HG03135 (cell line): ENCODE results near the gene DEPP1.

Experiments
- ATAC-seq: cut with Tn5 transposase; IDR thresholded peaks from one replicate; pipeline ENCODE4 v1.9.1; 2021; ENCODE audit warnings: mild to moderate bottlenecking, moderate library complexity; ENCODE audit not compliant: unreplicated experiment

DEPP1 gene

GRCh38 chr10:44980309-44981171, 1.9 kb upstream of the DEPP1 start:
- no peak for ATAC-seq

DNA sequence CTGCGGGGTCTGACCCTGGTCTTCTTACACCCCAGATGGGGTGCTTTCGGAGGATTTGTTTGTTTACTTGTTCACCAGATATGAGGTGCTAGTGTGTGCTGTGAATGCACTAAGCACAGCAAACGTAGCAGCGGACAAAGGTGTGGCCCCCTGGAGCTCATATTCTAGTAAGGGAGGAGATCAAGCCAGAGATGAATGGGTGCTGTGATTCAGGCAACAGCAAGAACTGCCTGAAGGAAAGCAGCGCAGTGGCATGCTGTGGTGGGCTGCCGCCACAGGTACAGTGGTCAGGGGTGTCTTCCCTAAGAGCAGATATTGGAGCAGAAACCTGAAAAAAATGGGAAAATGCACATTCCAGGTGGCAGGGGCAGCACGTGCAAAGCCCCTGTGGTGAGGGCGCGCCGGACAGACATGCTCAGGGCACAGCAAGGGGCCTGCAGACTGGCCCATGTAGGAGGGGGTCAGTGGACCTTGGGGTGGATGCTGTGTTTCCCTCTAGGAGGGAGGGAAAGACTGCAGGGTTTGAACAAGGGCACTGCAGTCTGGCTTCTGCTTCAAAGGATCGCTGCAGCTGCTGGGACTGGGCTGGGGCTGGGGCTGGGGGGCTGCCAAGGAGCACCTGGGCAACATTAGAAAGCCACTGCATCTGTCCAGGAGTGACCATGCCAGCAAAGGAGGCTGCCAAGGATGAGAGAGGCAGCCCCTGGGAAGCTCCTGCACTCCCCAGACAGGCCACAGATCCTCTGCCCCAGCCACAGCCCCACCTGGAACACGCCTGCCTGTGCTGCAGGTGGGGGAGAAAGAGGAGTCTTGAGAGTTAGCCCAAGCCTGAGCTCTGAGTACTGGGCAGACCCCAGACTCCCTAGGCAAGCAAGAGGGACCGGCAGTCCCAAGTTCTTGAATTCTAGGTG, 927 bp upstream of the DEPP1 start:
- no peak for ATAC-seq

- no peak for ATAC-seq
Measured at GRCh38 chr10:44978213-44978569, 418 bp downstream of the DEPP1 start.

GRCh38 chr10:44977287-44978212, 1.1 kb downstream of the DEPP1 start:
- no peak for ATAC-seq

- no peak for ATAC-seq
Measured at GRCh38 chr10:44976352-44977198, 2.0 kb downstream of the DEPP1 start.

- no peak for ATAC-seq
Measured at GRCh38 chr10:44975431-44976331, 2.9 kb downstream of the DEPP1 start.

DNA sequence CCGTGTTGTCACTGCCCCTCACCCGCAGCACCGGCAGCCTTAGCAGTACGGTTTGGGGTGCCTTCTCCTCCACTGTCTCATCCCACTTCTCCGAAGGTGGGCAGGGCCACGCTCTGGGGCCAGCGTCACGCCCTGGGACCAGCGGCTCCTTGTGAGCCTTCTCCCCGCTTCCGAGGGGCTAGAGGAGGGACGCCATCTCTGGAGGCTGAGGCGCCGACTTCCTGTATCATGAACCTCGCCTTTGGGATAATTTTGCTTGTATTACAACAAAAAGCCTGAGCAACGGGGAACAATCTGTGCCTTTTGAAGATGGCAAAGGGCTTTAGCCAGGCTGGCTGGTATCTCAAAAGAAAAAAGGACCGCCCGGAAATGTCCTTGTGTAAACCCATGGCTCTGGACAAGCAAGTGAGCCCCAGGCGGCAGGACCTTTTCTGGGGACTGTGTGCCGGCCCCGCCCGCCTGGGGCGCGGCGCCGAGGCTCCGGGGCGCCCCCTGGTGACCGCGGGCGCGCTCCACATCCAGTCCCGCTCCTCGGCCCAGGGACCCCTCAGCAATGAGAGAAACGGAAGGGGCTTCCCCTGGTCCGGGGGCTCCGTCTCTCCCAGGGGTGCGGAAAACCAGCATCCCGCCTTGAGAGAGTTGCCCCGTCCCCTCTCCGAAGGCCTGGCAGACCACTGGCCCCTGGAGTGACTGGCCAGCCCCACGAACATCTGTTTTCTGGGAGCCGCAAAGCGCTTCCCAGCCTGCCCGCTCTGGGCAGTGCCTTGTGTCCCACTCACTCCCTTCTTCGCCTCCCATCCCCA, 3.8 kb downstream of the DEPP1 start:
- ATAC-seq: peak; percentile 72

GRCh38 chr10:44974082-44974627, 4.5 kb downstream of the DEPP1 start:
- ATAC-seq: no peak

GRCh38 chr10:44973323-44974081, 5.1 kb downstream of the DEPP1 start:
- no peak for ATAC-seq

- no peak for ATAC-seq
Measured at GRCh38 chr10:44972874-44973306, 5.7 kb downstream of the DEPP1 start.

DNA sequence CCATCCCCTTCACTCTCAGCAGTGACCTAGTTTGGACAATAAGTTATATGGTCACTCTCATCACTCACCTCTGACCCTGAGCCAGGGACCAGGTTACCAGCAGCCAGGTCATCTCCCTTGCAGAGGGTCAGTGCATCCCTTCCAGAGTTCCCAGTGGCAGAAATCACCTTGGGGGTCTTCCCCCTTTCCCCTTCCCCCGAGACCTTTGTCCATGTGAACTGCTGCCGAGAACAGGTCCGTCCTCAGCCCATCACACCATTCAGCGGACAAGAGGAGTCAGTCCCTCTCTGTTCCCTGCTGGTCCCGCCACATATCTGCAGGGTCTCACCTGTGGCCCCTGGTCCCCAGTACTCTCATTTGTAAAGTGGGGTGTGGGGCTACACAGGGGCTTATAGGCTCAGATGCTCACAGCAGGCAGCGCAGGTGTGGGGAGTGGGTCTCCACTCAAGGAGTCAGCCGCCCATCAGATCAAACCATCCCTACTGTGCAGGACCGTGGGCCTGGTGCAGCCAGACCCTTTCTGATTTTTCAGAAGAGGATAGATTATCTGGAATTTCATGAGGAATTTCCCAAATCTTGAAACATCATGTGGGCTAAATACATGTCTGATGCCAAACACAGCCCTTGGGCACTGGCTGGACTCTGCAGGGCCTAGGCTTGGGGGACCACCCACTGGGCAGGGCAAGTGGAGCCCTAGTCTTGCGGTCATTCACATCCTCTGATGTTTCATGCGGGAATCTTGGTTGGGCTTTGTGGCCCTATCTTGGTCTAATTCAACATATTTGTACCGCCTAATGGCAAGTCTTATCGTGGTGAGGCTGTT, 6.5 kb downstream of the DEPP1 start:
- no peak for ATAC-seq

- ATAC-seq: no peak
Measured at GRCh38 chr10:44971434-44971833, 7.2 kb downstream of the DEPP1 start.

DNA sequence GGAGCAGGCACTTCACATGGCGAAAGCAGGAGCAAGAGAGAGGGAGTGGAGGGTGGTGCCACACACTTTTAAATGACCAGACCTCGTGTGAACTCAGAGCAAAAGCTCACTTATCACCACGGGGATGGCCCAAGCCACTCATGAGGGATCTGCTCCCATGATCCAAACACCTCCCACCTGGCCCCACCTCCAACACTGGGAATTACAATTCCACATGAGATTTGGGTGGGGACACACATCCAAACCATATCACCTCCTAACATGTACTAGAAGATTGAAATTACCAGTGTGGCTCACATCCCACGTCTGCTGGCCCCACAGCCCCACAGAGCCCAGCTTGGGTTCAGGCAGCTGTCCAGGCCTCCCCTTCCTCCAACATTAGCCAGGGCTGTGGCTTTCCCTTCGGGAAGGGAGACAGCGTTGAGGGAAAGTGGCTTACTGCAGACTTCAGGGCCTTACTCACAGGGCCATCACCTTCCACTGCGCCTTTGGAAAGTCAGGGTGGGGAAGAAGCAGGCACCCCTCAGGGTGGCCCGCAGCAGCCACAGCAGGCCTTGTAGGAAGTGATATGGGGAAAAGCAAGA, 7.7 kb downstream of the DEPP1 start:
- ATAC-seq: no peak

- no peak for ATAC-seq
Measured at GRCh38 chr10:44969854-44970253, 8.8 kb downstream of the DEPP1 start.

DNA sequence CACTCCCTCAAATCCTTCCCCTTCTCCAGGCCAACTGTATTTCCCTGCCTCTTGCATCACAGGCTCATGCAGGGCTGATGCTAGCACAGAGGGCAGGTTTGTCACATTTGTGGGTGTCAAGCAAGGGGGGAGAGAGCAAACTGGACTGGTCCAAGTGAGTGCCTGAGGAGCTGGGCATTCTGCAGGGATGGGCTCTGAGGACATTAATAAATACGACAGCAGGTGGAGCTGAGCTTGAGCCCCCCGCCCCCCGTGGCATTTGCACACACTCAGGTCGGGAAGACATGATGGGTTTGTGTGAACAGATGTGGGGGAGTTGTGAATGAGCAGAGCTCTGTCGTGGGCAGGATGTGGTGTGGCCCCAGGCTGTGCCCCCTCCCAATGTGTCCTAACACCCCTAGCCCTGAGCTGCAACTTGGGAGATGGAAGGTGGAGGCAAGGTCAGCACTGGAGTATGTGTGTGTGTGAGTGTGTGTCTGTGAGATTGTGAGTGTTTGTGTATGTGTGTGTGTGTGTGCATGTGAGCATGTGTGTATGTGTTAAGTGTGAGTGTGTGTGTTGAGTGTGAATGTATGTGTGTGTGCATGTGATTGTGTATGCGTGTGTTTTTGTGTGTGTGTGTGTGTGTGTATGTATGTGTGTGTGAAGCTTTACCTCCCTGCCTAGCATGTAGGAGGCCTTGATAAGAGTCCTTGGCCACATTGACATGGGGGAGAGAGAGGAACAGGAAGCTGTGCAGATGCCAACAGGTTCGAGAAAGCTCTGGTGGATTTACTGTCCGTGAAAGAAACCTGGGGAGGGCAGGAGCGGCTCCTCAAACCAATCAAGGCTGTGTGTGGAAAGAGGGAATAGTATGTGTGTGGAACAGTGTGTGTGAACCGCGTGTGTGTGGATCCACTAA, 9.9 kb downstream of the DEPP1 start:
- no peak for ATAC-seq
